Suppressor macrophage treated with lipopolysaccharide for 4 hours (primary cell): ENCODE results near the gene OLFM1.
"Not testable (repeated sequence)": the region's sequence is repeated elsewhere in the genome, so short reads cannot be mapped to it uniquely, and the experiment has no call there.

Experiments used
- DNase-seq: peaks from one replicate; pipeline ENCODE4 v3.0.0-alpha.2; 2020

Gene OLFM1

DNA sequence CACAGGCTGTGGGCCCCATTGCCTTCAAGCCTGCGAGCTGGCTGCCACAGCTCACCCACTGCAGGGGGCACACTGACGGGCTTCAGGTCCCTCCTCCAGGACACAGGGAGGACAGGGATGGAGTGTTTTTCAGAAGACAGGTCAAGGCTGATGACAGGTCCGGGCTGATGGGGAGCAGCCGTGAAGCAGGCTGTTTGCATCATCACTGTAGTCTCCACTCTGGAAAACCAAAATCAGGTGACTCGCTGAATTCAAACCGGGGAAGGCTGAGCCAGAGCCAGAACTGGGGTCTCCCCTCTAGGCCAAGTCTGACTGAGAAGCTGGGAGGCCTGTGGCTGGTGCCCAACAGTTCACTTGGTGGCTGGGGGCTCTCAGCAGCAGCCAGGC, 48.5 kb downstream of the OLFM1 start:
- DNase-seq: no peak

DNA sequence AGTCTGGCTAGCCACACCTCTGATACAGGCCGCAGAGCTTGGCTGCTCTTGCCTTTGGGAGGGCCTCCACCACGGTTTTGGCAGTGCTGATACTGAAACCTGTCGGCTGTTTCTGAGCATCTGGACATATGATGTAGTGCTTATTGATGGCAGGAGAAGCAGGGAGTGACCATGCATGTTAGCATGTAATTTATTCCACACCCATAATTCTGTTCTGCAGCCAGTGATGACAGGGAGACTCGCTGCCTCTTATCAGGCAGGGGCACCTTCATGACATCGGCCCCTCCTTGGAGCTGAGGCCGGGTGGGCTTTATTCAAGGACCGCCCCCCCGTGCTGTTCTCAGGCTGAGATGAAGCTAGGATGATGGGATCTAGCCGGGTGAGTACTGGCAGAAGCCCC, 49.0 kb downstream of the OLFM1 start:
- no peak for DNase-seq

DNA sequence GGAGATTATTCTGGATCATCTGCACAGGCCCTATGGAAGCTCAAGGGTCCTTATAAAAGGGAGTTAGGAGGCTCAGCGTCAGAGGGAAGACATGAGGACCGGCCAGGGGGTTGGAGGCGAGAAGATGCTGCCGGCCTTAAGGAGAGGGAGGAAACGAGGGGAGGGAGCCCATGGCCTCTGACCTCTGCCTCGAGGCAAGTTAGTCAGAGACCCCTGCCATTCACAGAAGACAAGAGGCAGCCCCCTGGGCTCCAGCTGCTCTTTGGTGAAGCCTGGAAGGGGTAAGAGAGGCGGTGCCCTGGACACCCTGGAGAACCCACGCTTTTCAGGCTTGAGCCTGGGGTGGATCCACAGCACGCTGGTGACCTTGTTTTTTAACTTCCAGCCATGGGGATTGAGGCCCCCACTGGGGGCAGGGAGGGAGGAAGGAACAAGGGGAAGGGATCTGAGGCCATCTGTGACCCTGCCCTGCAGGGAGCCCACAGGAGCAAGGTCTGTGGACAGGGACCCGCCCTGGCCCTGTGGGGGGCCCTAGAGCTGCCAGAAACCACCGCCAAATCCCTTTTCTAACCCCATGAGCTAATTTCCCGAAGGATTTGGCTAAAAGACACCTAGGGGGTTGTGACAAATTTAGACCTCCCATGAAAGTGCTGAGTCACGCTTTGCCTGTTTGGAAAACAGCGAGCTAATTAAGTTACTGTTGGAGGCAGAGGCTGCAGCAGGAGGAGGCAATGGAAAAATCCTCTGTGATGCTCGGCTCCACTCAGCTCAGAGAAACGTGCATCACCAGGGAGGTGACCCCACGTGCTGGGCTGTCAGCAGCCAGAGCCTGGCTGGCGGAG, 49.7 kb downstream of the OLFM1 start:
- no peak for DNase-seq

DNA sequence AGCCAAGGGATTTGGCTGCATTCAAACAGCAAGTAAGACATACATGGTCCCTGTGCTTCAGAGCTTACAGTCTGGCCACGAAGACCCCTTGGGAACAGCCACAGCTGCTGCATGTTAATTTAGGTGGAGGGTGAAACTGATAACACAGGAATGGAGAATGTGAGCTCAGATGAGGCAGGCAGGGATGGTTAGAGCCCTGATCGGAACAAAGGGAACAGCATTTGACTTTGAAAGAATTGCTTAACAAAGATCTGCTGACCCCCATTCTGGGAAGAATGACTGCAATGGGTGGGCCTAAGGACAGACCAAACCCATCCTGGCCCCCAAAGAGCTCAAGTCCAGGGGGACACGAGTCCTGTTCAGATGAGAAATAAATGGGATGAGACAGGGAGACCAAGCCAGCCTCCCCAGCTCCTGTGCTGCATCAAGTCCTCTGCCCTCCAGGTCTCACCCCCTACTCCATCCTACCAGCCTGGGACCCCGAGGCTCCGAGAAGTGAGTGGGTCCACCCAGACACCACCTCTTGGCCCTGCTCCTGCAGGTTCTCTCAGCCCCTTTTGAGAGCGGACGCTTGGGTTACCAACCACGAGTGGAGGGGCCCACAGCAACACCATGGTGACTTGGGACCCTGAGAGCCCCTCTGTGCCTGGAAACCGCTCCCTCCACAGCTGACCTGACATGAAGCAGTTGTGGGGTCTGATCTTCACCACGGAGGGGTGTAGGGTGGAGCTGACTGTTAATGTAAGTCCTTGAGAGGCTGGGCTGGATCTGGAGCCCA, 50.8 kb downstream of the OLFM1 start:
- DNase-seq: no peak

DNA sequence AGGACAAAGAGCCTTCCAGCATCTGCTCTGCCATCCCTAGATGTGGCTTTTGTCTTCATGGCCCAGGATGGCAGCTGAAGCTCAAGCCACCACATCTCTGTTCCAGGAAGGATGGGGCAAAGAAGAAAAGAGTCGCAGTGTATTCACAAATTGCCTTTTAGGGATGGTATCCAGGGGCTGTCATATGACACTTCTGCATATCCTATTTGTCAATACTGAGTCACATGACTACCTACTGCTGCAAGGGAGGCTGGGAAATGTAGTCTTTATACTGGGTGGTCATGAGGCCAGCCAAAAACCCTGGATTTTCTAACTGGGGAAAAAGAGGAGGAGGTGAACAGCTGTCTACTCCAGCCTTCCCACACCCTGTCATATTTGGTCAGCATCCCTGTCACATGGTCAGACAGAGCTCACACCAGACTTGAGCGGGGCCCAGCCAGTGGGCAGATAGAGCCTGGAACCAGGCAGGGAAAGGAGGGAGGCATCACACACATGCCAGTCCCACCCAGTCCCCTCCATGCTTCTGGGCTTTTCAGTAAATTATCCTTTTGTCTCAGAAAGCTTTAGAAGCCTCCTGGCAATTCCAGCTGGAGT, 52.0 kb downstream of the OLFM1 start:
- DNase-seq: no peak

DNA sequence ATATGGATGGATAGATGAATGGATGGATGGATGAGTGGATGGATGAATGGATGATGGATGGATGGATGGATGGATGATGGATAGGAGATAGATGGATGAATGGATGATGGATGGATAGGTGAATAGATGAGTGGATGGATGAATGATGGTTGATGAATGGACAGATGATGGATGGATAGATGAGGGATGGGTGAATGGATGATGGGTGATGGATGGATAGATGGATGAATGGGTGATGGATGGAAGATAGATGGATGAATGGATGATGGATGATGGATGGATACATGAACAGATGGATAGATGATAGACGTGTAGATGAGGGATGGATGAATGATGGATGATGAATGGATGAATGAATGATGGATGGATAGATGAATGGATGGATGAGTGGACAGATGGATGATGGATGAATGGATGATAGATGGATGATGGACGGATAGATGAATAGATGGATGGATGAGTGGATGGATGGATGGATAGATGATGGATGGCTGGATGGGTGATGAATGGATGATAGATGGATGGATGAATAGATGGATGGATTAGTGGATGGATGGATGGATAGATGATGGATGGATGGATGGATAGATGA, 53.8 kb downstream of the OLFM1 start:
- no peak for DNase-seq

DNA sequence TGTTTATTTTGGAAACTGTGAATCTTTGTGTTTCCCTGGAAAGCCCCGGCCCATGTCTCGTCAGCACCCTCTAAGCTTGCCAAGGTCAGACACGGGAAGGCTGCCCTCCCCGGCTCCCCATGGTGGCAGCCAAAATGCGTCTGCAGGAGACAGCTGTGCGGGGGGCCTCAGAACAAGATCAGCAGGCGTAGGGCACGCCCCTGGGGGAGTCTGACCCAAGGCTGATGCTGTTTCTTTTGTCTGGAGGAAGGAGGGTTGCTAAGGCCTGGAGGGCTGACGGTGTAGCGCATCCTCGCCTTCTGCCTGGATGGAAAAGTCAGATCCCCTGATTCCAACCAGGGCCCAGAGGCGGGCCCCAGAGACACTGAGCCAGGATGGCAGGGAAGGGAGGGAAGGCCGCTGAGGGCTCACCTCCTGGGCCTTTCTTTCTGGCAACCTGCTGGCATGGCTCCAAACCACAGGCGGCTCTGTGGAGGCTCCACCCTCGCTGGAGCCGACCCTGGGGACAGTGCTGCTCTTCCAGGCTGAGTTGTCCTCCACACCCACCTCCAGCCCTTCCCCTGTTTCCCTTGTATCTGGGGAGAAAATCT, 57.2 kb downstream of the OLFM1 start:
- no peak for DNase-seq

DNA sequence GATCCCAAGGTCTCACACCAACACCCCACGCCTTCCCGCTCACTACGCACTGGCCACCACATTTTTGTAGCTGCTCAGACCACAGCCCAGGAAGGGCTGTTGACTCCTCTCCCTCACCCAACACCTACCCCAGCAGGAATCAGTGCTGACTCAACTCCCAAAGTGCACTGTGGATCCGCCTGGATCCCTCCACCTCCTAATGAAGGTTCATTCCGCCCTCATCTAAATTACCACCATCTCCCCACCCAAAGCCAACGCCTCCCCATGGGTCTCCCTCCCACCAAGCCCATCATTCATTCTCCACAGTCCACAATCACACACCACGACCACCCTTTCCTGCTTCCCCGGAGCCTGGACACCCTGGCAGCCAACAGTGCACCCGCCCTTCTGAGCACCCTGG, 57.8 kb downstream of the OLFM1 start:
- DNase-seq: no peak

DNA sequence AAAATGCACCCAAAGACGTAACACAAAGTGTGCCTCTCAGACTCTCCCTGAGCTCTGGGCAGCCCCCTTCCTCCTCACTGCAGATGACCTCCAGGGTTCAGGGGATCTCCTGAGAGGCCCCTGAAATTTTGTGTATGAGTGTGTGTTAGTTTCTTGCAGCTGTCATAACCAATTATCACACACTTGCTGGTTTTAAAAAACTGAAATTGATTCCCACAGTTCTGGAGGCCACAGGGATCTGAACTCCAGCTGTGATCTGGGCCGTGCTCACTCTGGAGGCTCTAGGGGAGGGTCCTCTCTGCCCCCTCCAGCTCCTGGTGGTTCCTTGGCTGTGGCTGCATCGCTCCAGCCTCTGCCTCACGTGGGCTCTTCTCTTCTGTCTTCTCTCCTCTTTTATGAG, 58.8 kb downstream of the OLFM1 start:
- no peak for DNase-seq

DNA sequence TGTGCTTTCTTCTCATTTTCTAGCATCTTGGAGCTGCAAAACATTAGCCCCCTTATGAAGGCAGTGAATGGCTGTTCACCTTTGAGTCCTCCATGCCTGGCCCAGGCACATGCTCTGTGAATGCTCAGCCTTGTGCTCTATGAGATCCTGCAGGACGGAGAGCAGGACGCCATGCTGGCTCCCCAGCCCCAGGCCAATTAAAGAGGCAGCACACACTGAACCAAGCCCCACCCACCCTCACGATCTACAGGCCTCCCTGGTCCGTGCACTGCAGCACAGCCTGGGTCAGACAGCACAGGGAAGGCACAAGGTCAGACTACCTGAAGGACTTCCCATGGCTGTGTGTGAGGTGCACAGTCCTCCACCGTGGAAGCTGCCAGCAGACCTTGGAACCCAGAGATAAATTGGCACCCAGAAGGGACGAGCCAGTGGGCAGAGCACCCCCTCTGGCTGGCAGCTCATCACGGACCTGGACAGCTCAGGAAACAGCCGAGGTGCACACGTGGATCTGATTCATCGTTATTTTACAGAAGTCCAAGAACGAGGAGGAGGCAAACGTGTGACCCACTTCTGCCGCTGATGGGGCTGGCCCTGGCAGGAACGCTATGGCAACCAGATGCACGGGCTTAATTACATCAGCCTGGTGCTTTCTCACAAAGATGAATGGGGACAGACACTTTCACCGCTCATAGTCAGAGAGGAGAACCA, 59.5 kb downstream of the OLFM1 start:
- DNase-seq: no peak

DNA sequence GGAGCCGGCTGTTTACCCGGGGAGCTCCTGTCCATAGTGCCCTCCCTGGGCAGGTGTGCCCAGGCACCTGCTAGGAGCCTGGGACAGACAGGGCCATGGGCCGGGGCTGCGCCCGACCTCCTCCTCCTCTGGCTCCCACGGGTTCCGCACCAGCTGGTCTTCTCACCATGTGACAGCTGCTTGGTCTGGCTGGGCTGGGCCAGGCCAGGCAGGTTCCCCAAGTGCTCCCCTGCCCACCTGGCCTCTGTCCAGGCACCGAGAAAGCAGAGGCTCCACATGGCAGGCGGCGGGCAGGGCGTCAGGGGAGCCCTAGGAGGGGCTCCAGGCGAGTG, 60.0 kb downstream of the OLFM1 start:
- no peak for DNase-seq

DNA sequence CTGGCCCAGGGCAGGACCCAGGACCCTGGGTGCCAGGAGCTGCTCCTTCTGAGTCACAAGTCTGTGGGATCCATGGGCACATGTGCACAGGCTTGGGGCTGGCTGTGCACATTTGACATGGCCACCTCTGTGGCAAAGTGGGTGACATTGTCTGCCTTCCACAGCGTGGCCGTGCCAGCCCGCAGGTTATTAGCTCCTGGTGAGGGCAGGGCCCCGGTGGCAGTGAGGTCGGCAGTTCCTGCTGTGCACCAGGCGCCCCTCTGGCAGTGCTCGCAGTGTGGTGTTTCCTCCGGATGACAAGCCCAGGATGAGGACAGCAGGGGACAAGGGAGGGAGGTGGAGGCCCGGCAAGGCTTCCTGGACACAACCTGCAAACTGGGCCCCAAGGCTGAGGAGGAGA, 60.5 kb downstream of the OLFM1 start:
- DNase-seq: no peak

DNA sequence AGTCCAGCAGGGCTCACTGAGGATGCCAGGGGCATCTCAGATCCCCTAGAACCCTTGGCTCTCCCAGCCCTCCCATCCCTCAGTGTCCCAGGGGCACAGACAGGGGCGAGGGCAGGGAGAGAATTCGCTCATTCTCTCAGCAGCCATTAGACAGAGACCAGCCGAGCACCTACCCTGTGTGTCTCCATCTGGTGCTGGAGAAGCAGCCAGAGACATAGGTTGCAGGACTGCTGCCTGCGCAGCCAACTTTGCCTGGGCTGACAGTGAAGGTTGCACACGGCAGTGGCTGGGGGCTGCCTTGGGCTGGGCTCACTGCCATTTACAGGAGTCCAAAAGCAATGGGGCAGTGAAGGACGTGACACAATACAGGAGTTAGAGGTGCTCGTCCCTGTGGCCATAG, 60.9 kb downstream of the OLFM1 start:
- no peak for DNase-seq

DNA sequence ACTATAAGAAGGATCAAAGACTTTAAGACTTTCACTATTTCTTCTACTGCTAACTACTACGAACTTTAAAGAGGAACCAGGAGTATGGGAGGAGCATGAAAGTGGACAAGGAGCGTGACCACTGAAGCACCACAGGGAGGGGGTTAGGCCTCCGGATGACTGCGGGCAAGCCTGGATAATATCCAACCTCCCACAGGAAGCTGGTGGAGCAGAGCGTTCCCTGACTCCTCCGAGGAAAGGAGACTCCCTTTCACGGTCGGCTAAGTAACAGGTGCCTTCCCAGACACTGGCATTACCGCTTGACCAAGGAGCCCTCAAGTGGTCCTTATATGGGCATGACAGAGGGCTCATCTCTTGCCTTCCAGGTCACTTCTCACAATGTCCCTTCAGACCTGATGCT, 62.4 kb downstream of the OLFM1 start:
- not testable (repeated sequence) for DNase-seq

DNA sequence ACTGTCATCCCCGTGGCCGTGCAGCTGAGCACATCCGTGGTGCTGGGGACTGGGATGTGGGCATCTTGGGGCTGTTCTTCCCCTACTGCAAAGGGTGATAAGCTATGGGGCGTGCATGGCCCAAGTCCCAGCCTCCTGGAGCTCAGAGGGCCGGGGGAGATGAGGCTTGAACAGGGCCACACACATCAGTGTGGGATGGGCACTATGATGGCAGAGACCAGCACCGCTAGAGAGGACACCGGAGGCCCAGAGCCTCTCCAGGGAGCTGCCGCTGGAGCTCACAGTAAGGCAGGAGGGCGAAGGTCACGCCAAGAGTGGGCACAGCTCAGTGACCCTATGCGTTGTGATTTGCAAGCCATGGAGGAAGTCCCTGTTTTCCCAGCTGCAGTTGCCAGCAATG, 63.5 kb downstream of the OLFM1 start:
- no peak for DNase-seq

DNA sequence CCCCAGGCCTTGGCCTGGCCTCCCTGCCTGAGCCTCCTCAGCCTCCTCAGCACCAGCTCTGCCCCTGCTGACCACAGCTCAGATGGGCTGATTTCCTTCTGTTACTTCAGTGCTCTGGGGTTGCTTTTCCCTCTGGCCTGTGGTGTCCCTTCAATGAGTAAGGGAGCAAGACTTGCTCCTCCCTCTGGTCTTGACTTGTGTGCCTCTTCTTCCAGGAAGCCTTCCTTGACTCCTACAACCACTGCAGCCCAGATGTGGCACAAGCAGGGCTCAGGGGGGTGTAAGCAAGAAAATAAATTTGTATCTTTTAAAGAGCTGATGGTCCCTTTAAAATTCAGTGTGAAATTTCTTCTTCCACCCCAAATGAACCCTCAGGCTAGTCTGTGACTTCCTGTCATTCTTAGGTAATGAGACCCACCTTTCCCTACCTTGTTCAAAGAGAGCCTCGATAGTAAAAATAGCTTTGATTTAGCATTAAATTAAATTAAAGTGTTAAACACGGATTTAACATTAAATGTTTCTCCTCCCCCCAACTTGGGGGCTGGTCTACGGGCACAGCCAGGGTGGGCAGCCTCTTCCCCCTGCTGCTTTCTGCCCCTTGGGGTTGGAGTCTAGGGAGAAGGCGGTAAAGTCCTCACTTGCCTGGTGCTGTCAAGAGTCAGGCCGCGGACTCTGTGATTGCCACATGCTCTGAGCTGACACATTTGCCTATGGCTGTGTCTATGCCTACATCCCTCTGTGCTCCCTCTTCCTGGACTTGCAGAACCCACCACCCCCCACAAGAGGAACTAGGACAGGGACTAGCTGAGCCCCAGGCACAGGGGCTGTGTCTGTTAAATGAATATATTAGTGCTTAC, 64.5 kb downstream of the OLFM1 start:
- DNase-seq: no peak

DNA sequence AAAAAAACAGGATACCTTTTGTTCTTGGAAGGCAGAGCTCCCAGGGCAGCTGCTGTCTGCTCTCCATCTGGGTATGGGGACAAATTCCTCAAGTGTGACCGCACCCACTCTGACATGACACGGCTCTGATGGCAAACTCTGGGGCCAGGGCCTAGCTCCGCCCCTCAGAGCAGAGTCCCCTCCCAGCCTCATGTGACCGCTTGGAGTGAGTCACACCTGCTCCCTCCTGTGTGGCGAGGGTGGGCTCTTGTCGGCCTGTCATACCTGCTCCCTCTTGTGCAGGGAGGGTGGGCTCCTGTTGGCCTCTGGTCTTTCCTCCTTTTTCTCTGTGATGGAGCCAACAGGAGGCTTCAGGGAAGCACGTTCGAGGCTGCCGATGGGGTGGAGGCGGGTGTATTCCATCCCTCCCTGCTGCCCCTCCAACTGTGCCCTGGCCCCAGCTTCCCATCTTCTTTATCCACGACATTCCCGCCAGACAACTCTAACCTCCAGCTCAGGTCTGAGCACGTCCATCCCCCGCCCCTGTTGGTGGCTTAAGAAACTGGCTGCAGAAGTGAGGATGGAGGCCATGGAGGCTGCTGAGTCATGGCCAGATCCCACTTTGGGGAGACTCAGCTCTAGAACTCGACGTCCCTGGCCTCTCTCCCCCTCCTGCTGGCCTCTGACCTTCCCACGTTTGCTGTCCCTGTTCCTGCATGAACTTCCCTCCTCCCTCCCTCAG, 65.3 kb downstream of the OLFM1 start:
- DNase-seq: no peak

DNA sequence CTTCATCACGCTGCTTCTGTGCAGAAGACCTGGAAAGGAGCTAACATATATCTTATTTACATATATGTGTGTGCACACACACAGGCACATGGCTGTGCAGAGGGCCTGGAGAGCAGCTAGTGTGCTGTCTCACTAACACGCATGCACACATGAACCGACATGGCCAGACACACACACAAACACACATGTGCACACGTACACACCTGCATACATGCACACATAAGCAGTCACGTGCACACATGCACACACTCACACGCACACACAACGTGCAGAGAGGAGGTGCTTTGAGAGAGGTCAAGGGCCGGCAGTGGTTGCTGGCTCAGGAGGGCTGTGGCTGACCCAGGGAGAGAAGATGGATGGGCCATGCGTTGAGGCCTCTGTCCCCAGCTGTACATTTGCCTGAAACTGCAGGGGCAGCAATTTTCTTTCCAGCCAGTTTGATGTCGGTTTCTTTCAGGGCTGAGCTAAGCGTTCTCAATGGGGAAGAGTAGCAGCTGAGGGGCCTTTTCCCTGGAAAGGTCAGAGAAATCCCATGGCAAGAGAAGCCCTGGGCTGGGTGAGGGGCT, 66.7 kb downstream of the OLFM1 start:
- no peak for DNase-seq

DNA sequence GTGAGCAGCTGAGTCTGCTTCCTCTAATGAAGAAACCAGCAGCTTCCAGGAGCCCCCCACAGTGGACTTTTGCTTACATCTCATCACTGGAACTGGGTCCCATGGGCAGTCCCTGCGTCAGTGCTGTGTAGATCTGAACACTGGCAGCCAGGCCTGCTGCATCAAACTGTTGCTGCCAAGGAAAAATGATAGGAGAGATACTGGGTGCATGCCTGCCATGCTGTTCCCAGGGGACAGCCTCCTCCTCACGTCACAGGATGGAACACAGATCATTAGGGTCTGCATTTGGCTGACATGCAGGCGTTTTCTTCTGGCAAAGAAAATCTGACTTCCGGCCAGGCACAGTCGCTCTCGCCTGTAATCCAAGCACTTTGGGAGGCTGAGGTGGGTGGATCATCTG, 67.9 kb downstream of the OLFM1 start:
- DNase-seq: no peak
